IMR-90 (cell line): ENCODE measurements around the gene NFIX. TPM values are rescaled to one million over a fixed set of nuclear protein-coding genes. Genes with fewer than 3 reads are reported as not detected.

ENCODE experiments used
- ATAC-seq: fragments of 200-7000 bp; cut with Tn5 transposase; 2 replicates; pipeline ENCODE4 v1.9.1; 2020; ENCODE audit warnings: low read depth, mild to moderate bottlenecking, moderate library complexity
- BruUV-seq: library from RNA; stranded (reverse); fragments of 400-500 nt; replicated peaks from 2 replicates; lab custom pipeline; 2021; lab: Mats Ljungman, UMichigan
- CTCF ChIA-PET: fragments of 300-600 bp; formaldehyde crosslinking; extraction: SDS; loops from one replicate; lab custom pipeline; 2021; ENCODE audit warnings: antibody characterized with exemption; lab: Yijun Ruan, JAX
- POLR2A ChIA-PET: fragments of 300-600 bp; sonication (Branson Sonifier 250); formaldehyde crosslinking; loops from one replicate; lab custom pipeline; 2022; ENCODE audit warnings: antibody characterized with exemption; ENCODE audit not compliant: unreplicated experiment; lab: Charles Lee
- DNase-seq: peaks from one replicate; pipeline ENCODE4 v3.0.0; 2013
- H2AFZ ChIP-seq: replicated peaks from 2 replicates; pipeline ENCODE3; 2013; ENCODE audit warnings: low read length, mild to moderate bottlenecking; ENCODE audit not compliant: poor library complexity
- H2AK5ac ChIP-seq: 2 replicates; pipeline ENCODE4 v1.6.1; 2013; ENCODE audit warnings: low read depth, low read length, inconsistent platforms
- H2AK9ac ChIP-seq: replicated peaks from 2 replicates; pipeline ENCODE3; 2013; ENCODE audit warnings: mild to moderate bottlenecking, low read depth, low read length, moderate library complexity; ENCODE audit not compliant: poor library complexity
- H2BK120ac ChIP-seq: 2 replicates; pipeline ENCODE4 v1.6.1; 2013; ENCODE audit warnings: low read depth, low read length, inconsistent platforms
- H2BK15ac ChIP-seq: 3 replicates; pipeline ENCODE4 v1.6.1; 2013; ENCODE audit warnings: low read depth, low read length, inconsistent platforms
- H2BK20ac ChIP-seq: 2 replicates; pipeline ENCODE4 v1.6.1; 2013; ENCODE audit warnings: low read depth, mild to moderate bottlenecking, inconsistent platforms, low read length, moderate library complexity
- H2BK5ac ChIP-seq: 2 replicates; pipeline ENCODE4 v1.6.1; 2013; ENCODE audit warnings: mild to moderate bottlenecking, low read depth, low read length, inconsistent platforms; ENCODE audit not compliant: poor library complexity, severe bottlenecking
- H3K14ac ChIP-seq: replicated peaks from 2 replicates; pipeline ENCODE4 v1.6.1; 2013; ENCODE audit warnings: low read depth, low read length, inconsistent platforms
- H3K18ac ChIP-seq: 2 replicates; pipeline ENCODE4 v1.6.1; 2013; ENCODE audit warnings: low read depth, low read length, control low read depth
- H3K23ac ChIP-seq: 2 replicates; pipeline ENCODE4 v1.6.1; 2013; ENCODE audit warnings: low read depth, low read length, inconsistent platforms
- H3K27ac ChIP-seq: 2 replicates; pipeline ENCODE4 v1.5.1; 2013; ENCODE audit warnings: mild to moderate bottlenecking, control low read depth, low read length; ENCODE audit not compliant: insufficient read depth
- H3K27me3 ChIP-seq: 2 replicates; pipeline ENCODE4 v1.6.1; 2013; ENCODE audit warnings: low read length; ENCODE audit not compliant: control insufficient read depth, insufficient read depth
- H3K36me3 ChIP-seq: 2 replicates; pipeline ENCODE4 v1.6.1; 2013; ENCODE audit warnings: low read length, mixed read lengths; ENCODE audit not compliant: control insufficient read depth, insufficient read depth
- H3K4ac ChIP-seq: 2 replicates; pipeline ENCODE4 v1.6.1; 2013; ENCODE audit warnings: low read depth, low read length, inconsistent platforms
- H3K4me1 ChIP-seq: 2 replicates; pipeline ENCODE4 v1.6.1; 2013; ENCODE audit warnings: low read length, mixed read lengths; ENCODE audit not compliant: control insufficient read depth, insufficient read depth
- H3K4me2 ChIP-seq: 2 replicates; pipeline ENCODE4 v1.6.1; 2013; ENCODE audit warnings: low read depth, mild to moderate bottlenecking, control low read depth, low read length, moderate library complexity
- H3K4me3 ChIP-seq: 2 replicates; pipeline ENCODE4 v1.5.1; 2013; ENCODE audit warnings: low read depth, mild to moderate bottlenecking, control low read depth, low read length, moderate library complexity; ENCODE audit not compliant: insufficient read depth
- H3K56ac ChIP-seq: 2 replicates; pipeline ENCODE4 v1.6.1; 2013; ENCODE audit warnings: low read length, inconsistent platforms; ENCODE audit not compliant: insufficient read depth; ENCODE audit errors: extremely low read depth
- H3K79me1 ChIP-seq, 2 experiments: 2 replicates each; pipeline ENCODE4 v1.6.1; 2013; ENCODE audit warnings: low read length in 2 of 2, inconsistent platforms in 1 of 2, low read depth in 1 of 2
- H3K9ac ChIP-seq: 2 replicates; pipeline ENCODE4 v1.6.1; 2013; ENCODE audit warnings: low read depth, low read length, control low read depth
- H3K9me1 ChIP-seq: 2 replicates; pipeline ENCODE4 v1.6.1; 2013; ENCODE audit warnings: low read length, inconsistent platforms; ENCODE audit not compliant: insufficient read depth
- H3K9me3 ChIP-seq: 2 replicates; pipeline ENCODE4 v1.6.1; 2013; ENCODE audit warnings: low read length; ENCODE audit not compliant: control insufficient read depth, insufficient read depth
- H4K20me1 ChIP-seq: 2 replicates; pipeline ENCODE4 v1.6.1; 2013; ENCODE audit warnings: low read length, inconsistent platforms; ENCODE audit not compliant: insufficient read depth
- H4K5ac ChIP-seq: 2 replicates; pipeline ENCODE4 v1.6.1; 2013; ENCODE audit warnings: mild to moderate bottlenecking, low read depth, low read length, control low read depth
- H4K8ac ChIP-seq, 2 experiments: 2 replicates each; pipeline ENCODE4 v1.6.1; 2013; ENCODE audit warnings: low read depth in 2 of 2, low read length in 2 of 2, control low read depth in 1 of 2, inconsistent platforms in 1 of 2
- H4K91ac ChIP-seq: 2 replicates; pipeline ENCODE4 v1.6.1; 2013; ENCODE audit warnings: low read depth, low read length, inconsistent platforms; ENCODE audit not compliant: insufficient read depth
- CEBPB ChIP-seq: IDR thresholded peaks from 2 replicates; pipeline ENCODE4 v1.6.1; 2012; ENCODE audit warnings: low read depth, low read length, improper control_type of control experiment
- FOS ChIP-seq: fragments of 150-350 bp; IDR thresholded peaks from 2 replicates; pipeline ENCODE4 v1.6.1; 2016; ENCODE audit warnings: low read depth, low read length
- NFE2L2 ChIP-seq: fragments of 150-350 bp; IDR thresholded peaks from 2 replicates; pipeline ENCODE4 v1.6.1; 2016; ENCODE audit warnings: low read depth, mild to moderate bottlenecking, low read length
- RAD21 ChIP-seq: IDR thresholded peaks from 2 replicates; pipeline ENCODE4 v1.6.1; 2012; ENCODE audit warnings: low read length, improper control_type of control experiment
- RCOR1 ChIP-seq: IDR thresholded peaks from 2 replicates; pipeline ENCODE4 v1.6.1; 2012; ENCODE audit warnings: mild to moderate bottlenecking, low read length, improper control_type of control experiment; ENCODE audit not compliant: insufficient replicate concordance
- RFX5 ChIP-seq: IDR thresholded peaks from 2 replicates; pipeline ENCODE4 v1.8.0; 2012; ENCODE audit warnings: low read depth, mild to moderate bottlenecking, low read length, moderate library complexity
- USF2 ChIP-seq: fragments of 150-350 bp; IDR thresholded peaks from 2 replicates; pipeline ENCODE4 v1.6.1; 2017; ENCODE audit warnings: mild to moderate bottlenecking, antibody characterized with exemption, low read length, low read depth
- WGBS, 2 experiments: methylation state at CpG; one replicate each; pipeline versions ENCODE4 v1.1.5 to v1.1.7; 2013; ENCODE audit warnings: missing lambda C conversion rate in 2 of 2; ENCODE audit not compliant: insufficient read length in 1 of 2; ENCODE audit errors: extremely low coverage in 2 of 2; 5-methylcytosine and 5-hydroxymethylcytosine counted together
- dilution Hi-C: fragments of 300-500 bp; cut with HindIII; formaldehyde crosslinking; loops from one replicate; pipeline ENCODE4 v1.14.3; 2018; ENCODE audit warnings: low sequenced_read_pairs; ENCODE audit not compliant: unreplicated experiment
- in situ Hi-C: fragments of 300-500 bp; cut with MboI; formaldehyde crosslinking; loops from 3 replicates; pipeline ENCODE4 v1.14.3; 2019; ENCODE audit warnings: low sequenced_read_pairs, inconsistent platforms, mixed read lengths
- intact Hi-C: fragments of 100-400 bp; cut with micrococcal nuclease; formaldehyde crosslinking; loops from 2 replicates; pipeline ENCODE4 v1.10.0; 2022
- polyA plus RNA-seq, 3 experiments: library from polyadenylated mRNA; depleted of rRNA; stranded (reverse); fragments of >200 nt; gene quantifications; 2 replicates each; pipeline ENCODE4 v1.2.3, GENCODE V29; 2012; ENCODE audit warnings: low replicate concordance in 1 of 3
- total RNA-seq: library from RNA; depleted of rRNA; stranded (reverse); fragments of >200 nt; gene quantifications from 2 replicates; pipeline ENCODE4 v1.2.3, GENCODE V29; 2012
- TF ChIP-seq, protein P1 (sequence below): fragments of 150-350 bp; IDR thresholded peaks from 2 replicates; pipeline ENCODE4 v1.6.1; 2016; ENCODE audit warnings: low read depth, mild to moderate bottlenecking, low read length, moderate library complexity, borderline replicate concordance
- TF ChIP-seq, protein P2 (sequence below): conservative IDR thresholded peaks from 2 replicates; pipeline ENCODE4 v1.5.1; 2012; ENCODE audit warnings: mild to moderate bottlenecking, low read depth, low read length, improper control_type of control experiment

NFIX gene
- total and polyA plus RNA-seq, 2 of the 4 experiments (the other 2 are of a cell fraction), result 10.2 to 47.7 TPM

DNA sequence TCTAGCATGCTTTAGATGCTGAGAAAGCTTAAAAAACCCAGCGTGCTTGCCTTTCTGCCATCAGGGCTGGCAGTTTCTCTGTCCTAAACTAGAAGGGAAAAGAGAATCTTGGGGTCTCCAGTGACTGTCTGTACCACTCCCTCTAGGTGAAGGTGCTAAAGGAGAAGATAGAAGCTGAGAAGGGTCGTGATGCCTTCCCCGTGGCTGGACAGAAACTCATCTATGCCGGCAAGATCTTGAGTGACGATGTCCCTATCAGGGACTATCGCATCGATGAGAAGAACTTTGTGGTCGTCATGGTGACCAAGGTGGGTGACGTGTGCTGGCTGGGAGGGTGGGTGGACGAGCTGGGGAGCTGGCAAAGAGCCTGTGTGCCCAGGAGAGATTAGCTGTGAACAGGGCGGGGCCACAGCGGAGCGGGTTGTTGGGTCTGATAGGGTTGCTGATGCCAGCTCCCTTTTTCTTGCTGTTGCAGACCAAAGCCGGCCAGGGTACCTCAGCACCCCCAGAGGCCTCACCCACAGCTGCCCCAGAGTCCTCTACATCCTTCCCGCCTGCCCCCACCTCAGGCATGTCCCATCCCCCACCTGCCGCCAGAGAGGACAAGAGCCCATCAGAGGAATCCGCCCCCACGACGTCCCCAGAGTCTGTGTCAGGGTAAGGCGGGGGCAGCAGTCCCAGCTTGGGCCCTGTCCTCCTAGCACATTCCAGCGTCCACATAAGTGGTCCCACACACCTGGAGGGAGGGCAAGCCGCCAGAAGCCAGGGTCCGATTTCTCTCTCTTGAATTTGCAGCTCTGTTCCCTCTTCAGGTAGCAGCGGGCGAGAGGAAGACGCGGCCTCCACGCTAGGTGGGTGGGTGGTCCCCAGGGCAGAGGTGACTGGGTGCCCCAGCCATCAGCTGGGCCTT lies 47.3 kb upstream of the NFIX start:
- Histone ChIP-seq H2BK20ac (no peak overlapping the region), H4K8ac (no peak overlapping the region; a peak in 1 of 4 replicates), H3K27ac (no peak overlapping the region), H2BK15ac (no peak overlapping the region), H3K23ac (no peak overlapping the region), H3K56ac (no peak overlapping the region), H3K4me2 (no peak overlapping the region), H3K9me1 (peaks cover 13% of the 10 kb centered on the region; the same call in 1 of the 2 replicates), H2BK120ac (no peak overlapping the region), H2AK5ac (peak overlapping the region; percentile 32; the same call in 1 of the 2 replicates), H3K4ac (no peak overlapping the region; the same call in 1 of the 2 replicates), H3K27me3 (no peaks in the 10 kb centered on the region), H4K20me1 (peaks cover 38% of the 10 kb centered on the region), H4K91ac (peak overlapping the region; percentile 16; the same call in 1 of the 2 replicates), H3K18ac (no peak overlapping the region), H3K9me3 (no peaks in the 10 kb centered on the region), H4K5ac (no peak overlapping the region), H3K9ac (no peak overlapping the region), H2AFZ (no peak overlapping the region), H3K79me1 (peaks cover 27 to 68% of the 10 kb centered on the region in 2 experiments), H2BK5ac (no peak overlapping the region), H3K4me1 (peaks cover 8% of the 10 kb centered on the region), H3K4me3 (no peak overlapping the region), H3K36me3 (peaks cover 61% of the 10 kb centered on the region), H3K14ac (no peak overlapping the region), H2AK9ac (peak overlapping the region; percentile 15)
- ChIA-PET CTCF (no interaction called here), POLR2A (no interaction called here)
- ATAC-seq (no peak), DNase-seq (no peak)
- BruUV-seq, result no TSS peak
- in situ Hi-C loops (no loop called here), dilution Hi-C loops (no loop called here), intact Hi-C loops (no loop called here)
- TF ChIP-seq USF2 (no peak), RAD21 (no peak), RFX5 (no peak), FOS (no peak), CEBPB (no peak), NFE2L2 (no peak), RCOR1 (no peak)
- TF ChIP-seq, protein P1, sequence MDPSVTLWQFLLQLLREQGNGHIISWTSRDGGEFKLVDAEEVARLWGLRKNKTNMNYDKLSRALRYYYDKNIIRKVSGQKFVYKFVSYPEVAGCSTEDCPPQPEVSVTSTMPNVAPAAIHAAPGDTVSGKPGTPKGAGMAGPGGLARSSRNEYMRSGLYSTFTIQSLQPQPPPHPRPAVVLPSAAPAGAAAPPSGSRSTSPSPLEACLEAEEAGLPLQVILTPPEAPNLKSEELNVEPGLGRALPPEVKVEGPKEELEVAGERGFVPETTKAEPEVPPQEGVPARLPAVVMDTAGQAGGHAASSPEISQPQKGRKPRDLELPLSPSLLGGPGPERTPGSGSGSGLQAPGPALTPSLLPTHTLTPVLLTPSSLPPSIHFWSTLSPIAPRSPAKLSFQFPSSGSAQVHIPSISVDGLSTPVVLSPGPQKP, result no peak
- TF ChIP-seq, protein P2, sequence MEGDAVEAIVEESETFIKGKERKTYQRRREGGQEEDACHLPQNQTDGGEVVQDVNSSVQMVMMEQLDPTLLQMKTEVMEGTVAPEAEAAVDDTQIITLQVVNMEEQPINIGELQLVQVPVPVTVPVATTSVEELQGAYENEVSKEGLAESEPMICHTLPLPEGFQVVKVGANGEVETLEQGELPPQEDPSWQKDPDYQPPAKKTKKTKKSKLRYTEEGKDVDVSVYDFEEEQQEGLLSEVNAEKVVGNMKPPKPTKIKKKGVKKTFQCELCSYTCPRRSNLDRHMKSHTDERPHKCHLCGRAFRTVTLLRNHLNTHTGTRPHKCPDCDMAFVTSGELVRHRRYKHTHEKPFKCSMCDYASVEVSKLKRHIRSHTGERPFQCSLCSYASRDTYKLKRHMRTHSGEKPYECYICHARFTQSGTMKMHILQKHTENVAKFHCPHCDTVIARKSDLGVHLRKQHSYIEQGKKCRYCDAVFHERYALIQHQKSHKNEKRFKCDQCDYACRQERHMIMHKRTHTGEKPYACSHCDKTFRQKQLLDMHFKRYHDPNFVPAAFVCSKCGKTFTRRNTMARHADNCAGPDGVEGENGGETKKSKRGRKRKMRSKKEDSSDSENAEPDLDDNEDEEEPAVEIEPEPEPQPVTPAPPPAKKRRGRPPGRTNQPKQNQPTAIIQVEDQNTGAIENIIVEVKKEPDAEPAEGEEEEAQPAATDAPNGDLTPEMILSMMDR, result no peak
- WGBS, 2 experiments, result 90% methylated on average over 9 of the region's 28 CpGs; no CpG with 5 or more reads in 1 of the 2 experiments
